ENCODE results near the gene LRP1-AS. TPM values are rescaled to one million over a fixed set of nuclear protein-coding genes. Genes with fewer than 3 reads are reported as not detected.
A peak's percentile ranks its signal among the peaks of the same experiment; 100 is the strongest.

LRP1-AS gene
- total RNA-seq, 2 experiments from 2014 or later: not detected

GRCh38 chr12:57104292-57104910 lies 43.0 kb downstream of the LRP1-AS start:
- Mint-ChIP-seq H3K27ac (peak overlapping the region; percentile 69), H3K4me1 (ENCODE audit: low read depth) (peaks cover 59% of the 10 kb centered on the region), H3K36me3 (ENCODE audit: low read depth) (peaks cover 80% of the 10 kb centered on the region), H3K9me3 (no peaks in the 10 kb centered on the region), H3K27me3 (no peaks in the 10 kb centered on the region), H3K4me3 (no peak overlapping the region)
- ChIA-PET POLR2A (interaction anchor here (0.6 to 10.4 kb wide), 3 partner anchors 11 to 41 kb away, joined by 3 to 344 read pairs (median 6); partner anchors contain the start of genes NAB2 and NEMP1), CTCF (no interaction called here)
- intact Hi-C loops (cut with DNase I, micrococcal nuclease): no loop called here
- DNase-seq: no peak
- no peaks in the 10 kb centered on the region for H3K9me3 ChIP-seq (ENCODE audit: control insufficient read depth in 1 of 2, insufficient read depth in 1 of 2, low read length in 2 of 2)
- H3K36me3 ChIP-seq (ENCODE audit: insufficient read depth, low read length): peaks cover 74% of the 10 kb centered on the region
- no peaks in the 10 kb centered on the region for H3K27me3 ChIP-seq (ENCODE audit: control insufficient read depth in 1 of 2, insufficient read depth in 2 of 2, low read length in 2 of 2)
- H3K4me3 ChIP-seq (ENCODE audit: low read length): no peak overlapping the region
- no peak for ATAC-seq (ENCODE audit: poor library complexity)
- no peak for TF ChIP-seq CTCF (IDR thresholded peaks at IDR 0.05)
- peaks cover 55% of the 10 kb centered on the region for H3K4me1 ChIP-seq (ENCODE audit: insufficient read depth, low read length)
- H3K27ac ChIP-seq (ENCODE audit: low read depth in 1 of 2, low read length in 2 of 2): no peak overlapping the region

- H3K4me3 Mint-ChIP-seq: no peak overlapping the region
- H3K36me3 Mint-ChIP-seq (ENCODE audit: low read depth): peaks cover 83% of the 10 kb centered on the region
- Histone ChIP-seq H3K27ac (ENCODE audit: low read depth in 1 of 2, low read length in 2 of 2) (no peak overlapping the region), H3K27me3 (ENCODE audit: control insufficient read depth in 1 of 2, insufficient read depth in 2 of 2, low read length in 2 of 2) (no peaks in the 10 kb centered on the region), H3K4me1 (ENCODE audit: insufficient read depth, low read length) (peaks cover 55% of the 10 kb centered on the region), H3K4me3 (ENCODE audit: low read length) (no peak overlapping the region), H3K36me3 (ENCODE audit: insufficient read depth, low read length) (peaks cover 80% of the 10 kb centered on the region), H3K9me3 (ENCODE audit: control insufficient read depth in 1 of 2, insufficient read depth in 1 of 2, low read length in 2 of 2) (no peaks in the 10 kb centered on the region)
- no peak for TF ChIP-seq CTCF (IDR thresholded peaks at IDR 0.05)
- intact Hi-C loops (cut with DNase I, micrococcal nuclease): no loop called here
- H3K27ac Mint-ChIP-seq: peak overlapping the region; percentile 69
- no peak for DNase-seq
- ATAC-seq (ENCODE audit: poor library complexity): no peak
- POLR2A ChIA-PET: interaction anchor here (1.8 to 10.4 kb wide), 2 partner anchors 11 to 25 kb away, joined by 6 to 344 read pairs; partner anchors contain the start of genes NAB2 and NEMP1
- CTCF ChIA-PET: no interaction called here
- H3K9me3 Mint-ChIP-seq: no peaks in the 10 kb centered on the region
- H3K4me1 Mint-ChIP-seq (ENCODE audit: low read depth): peaks cover 62% of the 10 kb centered on the region
- H3K27me3 Mint-ChIP-seq: no peaks in the 10 kb centered on the region
These were observed 43.6 kb downstream of the LRP1-AS start for GRCh38 chr12:57103856-57104255.

- Histone ChIP-seq H3K36me3 (ENCODE audit: insufficient read depth, low read length) (peaks cover 82% of the 10 kb centered on the region), H3K4me3 (ENCODE audit: low read length) (no peak overlapping the region), H3K27ac (ENCODE audit: low read depth in 1 of 2, low read length in 2 of 2) (peak overlapping the region; percentile 13 to 30), H3K4me1 (ENCODE audit: insufficient read depth, low read length) (peaks cover 37% of the 10 kb centered on the region), H3K27me3 (ENCODE audit: control insufficient read depth in 1 of 2, insufficient read depth in 2 of 2, low read length in 2 of 2) (no peaks in the 10 kb centered on the region), H3K9me3 (ENCODE audit: control insufficient read depth in 1 of 2, insufficient read depth in 1 of 2, low read length in 2 of 2) (no peaks in the 10 kb centered on the region)
- no peak for ATAC-seq (ENCODE audit: poor library complexity)
- no peaks in the 10 kb centered on the region for H3K27me3 Mint-ChIP-seq
- no peak for TF ChIP-seq CTCF (IDR thresholded peaks at IDR 0.05)
- H3K4me1 Mint-ChIP-seq (ENCODE audit: low read depth): peaks cover 48% of the 10 kb centered on the region
- ChIA-PET CTCF (interaction anchor here (0.8 to 1.0 kb wide), 2 partner anchors 8 to 22 kb away, joined by 3 read pairs; no protein-coding TSS in a partner anchor), POLR2A (interaction anchor here (1.8 to 10.4 kb wide), 2 partner anchors 9 to 23 kb away, joined by 6 to 344 read pairs; partner anchors contain the start of genes NAB2 and NEMP1)
- intact Hi-C loops (cut with DNase I, micrococcal nuclease): no loop called here
- H3K36me3 Mint-ChIP-seq (ENCODE audit: low read depth): peaks cover 85% of the 10 kb centered on the region
- peak overlapping the region; percentile 42 for H3K27ac Mint-ChIP-seq
- no peak overlapping the region for H3K4me3 Mint-ChIP-seq
- no peak for DNase-seq
- no peaks in the 10 kb centered on the region for H3K9me3 Mint-ChIP-seq
These were observed 45.3 kb downstream of the LRP1-AS start for GRCh38 chr12:57101892-57102695.
